ENCODE measurements around the gene BID.

DNA sequence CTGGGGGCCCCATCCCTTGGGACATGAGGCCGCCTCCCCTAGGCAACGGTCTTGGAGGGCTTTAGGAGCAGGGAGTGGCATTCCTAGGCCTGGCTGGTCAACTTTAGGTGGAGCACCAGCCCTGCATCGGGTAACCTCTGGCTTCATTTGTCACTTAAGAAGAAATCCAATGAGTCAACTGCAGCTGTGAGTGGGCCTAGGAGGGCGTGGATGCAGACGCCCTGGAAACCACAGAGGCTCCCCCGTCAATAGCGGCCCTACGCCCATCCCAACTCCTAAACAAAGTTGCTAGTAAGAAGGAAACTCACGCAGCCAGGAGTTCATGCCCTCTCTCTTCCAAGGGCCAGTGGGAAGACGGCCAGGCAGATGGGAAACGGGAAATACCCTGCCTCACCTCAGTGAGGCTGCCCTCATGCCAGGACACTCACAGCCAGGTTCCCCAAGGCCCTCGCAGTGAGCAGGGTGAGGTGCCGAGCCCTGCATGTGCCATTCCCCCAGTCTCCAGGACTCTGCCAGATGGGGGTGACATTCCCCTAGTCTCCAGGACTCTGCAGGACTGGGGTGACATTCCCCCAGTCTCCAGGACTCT is 20.8 kb downstream of the BID start:
- TF ChIP-seq POLR2A (IDR thresholded peaks at IDR 0.05; ENCODE audit: low read depth, low read length) (no peak), MAFK (IDR thresholded peaks at IDR 0.05; ENCODE audit: low read depth, low read length) (no peak)
- TF ChIP-seq, protein P1, sequence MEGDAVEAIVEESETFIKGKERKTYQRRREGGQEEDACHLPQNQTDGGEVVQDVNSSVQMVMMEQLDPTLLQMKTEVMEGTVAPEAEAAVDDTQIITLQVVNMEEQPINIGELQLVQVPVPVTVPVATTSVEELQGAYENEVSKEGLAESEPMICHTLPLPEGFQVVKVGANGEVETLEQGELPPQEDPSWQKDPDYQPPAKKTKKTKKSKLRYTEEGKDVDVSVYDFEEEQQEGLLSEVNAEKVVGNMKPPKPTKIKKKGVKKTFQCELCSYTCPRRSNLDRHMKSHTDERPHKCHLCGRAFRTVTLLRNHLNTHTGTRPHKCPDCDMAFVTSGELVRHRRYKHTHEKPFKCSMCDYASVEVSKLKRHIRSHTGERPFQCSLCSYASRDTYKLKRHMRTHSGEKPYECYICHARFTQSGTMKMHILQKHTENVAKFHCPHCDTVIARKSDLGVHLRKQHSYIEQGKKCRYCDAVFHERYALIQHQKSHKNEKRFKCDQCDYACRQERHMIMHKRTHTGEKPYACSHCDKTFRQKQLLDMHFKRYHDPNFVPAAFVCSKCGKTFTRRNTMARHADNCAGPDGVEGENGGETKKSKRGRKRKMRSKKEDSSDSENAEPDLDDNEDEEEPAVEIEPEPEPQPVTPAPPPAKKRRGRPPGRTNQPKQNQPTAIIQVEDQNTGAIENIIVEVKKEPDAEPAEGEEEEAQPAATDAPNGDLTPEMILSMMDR (conservative IDR thresholded peaks at IDR 0.05; ENCODE audit: low read depth, low read length), result no peak
- TF ChIP-seq, protein P2, sequence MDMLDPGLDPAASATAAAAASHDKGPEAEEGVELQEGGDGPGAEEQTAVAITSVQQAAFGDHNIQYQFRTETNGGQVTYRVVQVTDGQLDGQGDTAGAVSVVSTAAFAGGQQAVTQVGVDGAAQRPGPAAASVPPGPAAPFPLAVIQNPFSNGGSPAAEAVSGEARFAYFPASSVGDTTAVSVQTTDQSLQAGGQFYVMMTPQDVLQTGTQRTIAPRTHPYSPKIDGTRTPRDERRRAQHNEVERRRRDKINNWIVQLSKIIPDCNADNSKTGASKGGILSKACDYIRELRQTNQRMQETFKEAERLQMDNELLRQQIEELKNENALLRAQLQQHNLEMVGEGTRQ (IDR thresholded peaks at IDR 0.05; ENCODE audit: low read depth, low read length), result no peak
